HEK293T (cell line): ENCODE measurements around the gene C9orf43.

Source experiments
- ELF4 ChIP-seq: fragments of 450-650 bp; IDR thresholded peaks from 2 replicates; pipeline ENCODE4 v1.6.1; 2017; ENCODE audit warnings: antibody characterized with exemption
- ZNF384 ChIP-seq: fragments of 450-650 bp; IDR thresholded peaks from 2 replicates; pipeline ENCODE4 v1.6.1; 2016

GRCh38 chr9:113399646-113400200 is 10.8 kb upstream of the C9orf43 start:
- no peak for TF ChIP-seq ELF4
- no peak for TF ChIP-seq ZNF384
